ENCODE results near the gene SQSTM1. TPM values are rescaled to one million over a fixed set of nuclear protein-coding genes. Genes with fewer than 3 reads are reported as not detected.

Gene SQSTM1
- total and polyA plus RNA-seq, 4 donors: 298 to 568 (median 372) TPM

- 88 to 91% methylated on average over 8 of the region's 8 CpGs for WGBS, 2 donors
- H3K9ac ChIP-seq (ENCODE audit: insufficient read depth in 1 of 2, low read length in 2 of 2): no peak overlapping the region
- DNase-seq: no peak
Measured at GRCh38 chr5:179817470-179817840, 3.2 kb upstream of the SQSTM1 start.

GRCh38 chr5:179817890-179818745, 2.6 kb upstream of the SQSTM1 start:
- Histone ChIP-seq H3K27ac (ENCODE audit: low read depth in 1 of 2, low read length in 1 of 2) (peak overlapping the region; percentile 91 to 95), H3K36me3 (ENCODE audit: control insufficient read depth in 4 of 4, insufficient read depth in 4 of 4, low read length in 4 of 4) (peaks cover 0 to 15% (median 3%) of the 10 kb centered on the region in 4 donors), H3K9me3 (ENCODE audit: control insufficient read depth in 4 of 4, insufficient read depth in 3 of 4, low read length in 3 of 4) (no peaks in the 10 kb centered on the region), H3K9ac (ENCODE audit: insufficient read depth in 1 of 2, low read length in 2 of 2) (no peak overlapping the region), H3K27me3 (ENCODE audit: control insufficient read depth in 3 of 3, insufficient read depth in 3 of 3, low read length in 2 of 3) (no peaks in the 10 kb centered on the region), H3K4me3 (peak overlapping the region; percentile 27), H3K4me1 (ENCODE audit: control insufficient read depth in 5 of 5, insufficient read depth in 5 of 5, low read length in 5 of 5) (peaks cover 5 to 35% (median 12%) of the 10 kb centered on the region in 5 donors)
- 55 to 65% methylated on average over 14 of the region's 14 CpGs for WGBS, 2 donors
- no peak for DNase-seq
- no peak for ATAC-seq (ENCODE audit: insufficient read depth, low FRiP score)
- TF ChIP-seq CTCF (IDR thresholded peaks at IDR 0.05; ENCODE audit: control extremely low read depth, extremely low read depth): no peak

More at GRCh38 chr5:179817470-179817840, 3.2 kb upstream of the SQSTM1 start:
- no peak for TF ChIP-seq CTCF (IDR thresholded peaks at IDR 0.05; ENCODE audit: control extremely low read depth, extremely low read depth)
- Histone ChIP-seq H3K27me3 (ENCODE audit: control insufficient read depth in 3 of 3, insufficient read depth in 3 of 3, low read length in 2 of 3) (no peaks in the 10 kb centered on the region), H3K27ac (ENCODE audit: low read depth in 1 of 2, low read length in 1 of 2) (no peak overlapping the region), H3K9me3 (ENCODE audit: control insufficient read depth in 4 of 4, insufficient read depth in 3 of 4, low read length in 3 of 4) (no peaks in the 10 kb centered on the region), H3K36me3 (ENCODE audit: control insufficient read depth in 4 of 4, insufficient read depth in 4 of 4, low read length in 4 of 4) (peaks cover 0 to 11% (median 3%) of the 10 kb centered on the region in 4 donors), H3K4me3 (no peak overlapping the region), H3K4me1 (ENCODE audit: control insufficient read depth in 5 of 5, insufficient read depth in 5 of 5, low read length in 5 of 5) (peaks cover 3 to 31% (median 12%) of the 10 kb centered on the region in 5 donors)
- ATAC-seq (ENCODE audit: insufficient read depth, low FRiP score): no peak

GRCh38 chr5:179818746-179819295, 1.9 kb upstream of the SQSTM1 start:
- Histone ChIP-seq H3K4me1 (ENCODE audit: control insufficient read depth in 5 of 5, insufficient read depth in 5 of 5, low read length in 5 of 5) (peaks cover 5 to 41% (median 12%) of the 10 kb centered on the region in 5 donors), H3K27me3 (ENCODE audit: control insufficient read depth in 3 of 3, insufficient read depth in 3 of 3, low read length in 2 of 3) (no peaks in the 10 kb centered on the region), H3K27ac (ENCODE audit: low read depth in 1 of 2, low read length in 1 of 2) (peak overlapping the region; percentile 91 to 95), H3K9me3 (ENCODE audit: control insufficient read depth in 4 of 4, insufficient read depth in 3 of 4, low read length in 3 of 4) (no peaks in the 10 kb centered on the region), H3K4me3 (peak overlapping the region; percentile 27), H3K9ac (ENCODE audit: insufficient read depth in 1 of 2, low read length in 2 of 2) (peak overlapping the region in 1 of 2 donors; percentile 42), H3K36me3 (ENCODE audit: control insufficient read depth in 4 of 4, insufficient read depth in 4 of 4, low read length in 4 of 4) (peaks cover 0 to 21% (median 2%) of the 10 kb centered on the region in 4 donors)
- ATAC-seq (ENCODE audit: insufficient read depth, low FRiP score): peak; percentile 50
- 1% methylated on average over 27 to 35 of the region's 35 CpGs for WGBS, 2 donors
- no peak for TF ChIP-seq CTCF (IDR thresholded peaks at IDR 0.05; ENCODE audit: control extremely low read depth, extremely low read depth)
- peak; percentile 89 to 93 (median 89) for DNase-seq
